VCaP (cell line): Measurements from ENCODE around the gene PHYH.

Experiments used
- H3K27ac ChIP-seq: fragments of 450-650 bp; 2 replicates; pipeline ENCODE4 v1.5.1; 2017
- TF ChIP-seq, protein P1 (sequence below): fragments of 450-650 bp; conservative IDR thresholded peaks from 2 replicates; pipeline ENCODE4 v1.5.1; 2017; ENCODE audit warnings: mild to moderate bottlenecking, moderate library complexity

Gene PHYH

GRCh38 chr10:13268310-13268709 is 31.6 kb downstream of the PHYH start:
- no peak overlapping the region for H3K27ac ChIP-seq
- TF ChIP-seq, protein P1, sequence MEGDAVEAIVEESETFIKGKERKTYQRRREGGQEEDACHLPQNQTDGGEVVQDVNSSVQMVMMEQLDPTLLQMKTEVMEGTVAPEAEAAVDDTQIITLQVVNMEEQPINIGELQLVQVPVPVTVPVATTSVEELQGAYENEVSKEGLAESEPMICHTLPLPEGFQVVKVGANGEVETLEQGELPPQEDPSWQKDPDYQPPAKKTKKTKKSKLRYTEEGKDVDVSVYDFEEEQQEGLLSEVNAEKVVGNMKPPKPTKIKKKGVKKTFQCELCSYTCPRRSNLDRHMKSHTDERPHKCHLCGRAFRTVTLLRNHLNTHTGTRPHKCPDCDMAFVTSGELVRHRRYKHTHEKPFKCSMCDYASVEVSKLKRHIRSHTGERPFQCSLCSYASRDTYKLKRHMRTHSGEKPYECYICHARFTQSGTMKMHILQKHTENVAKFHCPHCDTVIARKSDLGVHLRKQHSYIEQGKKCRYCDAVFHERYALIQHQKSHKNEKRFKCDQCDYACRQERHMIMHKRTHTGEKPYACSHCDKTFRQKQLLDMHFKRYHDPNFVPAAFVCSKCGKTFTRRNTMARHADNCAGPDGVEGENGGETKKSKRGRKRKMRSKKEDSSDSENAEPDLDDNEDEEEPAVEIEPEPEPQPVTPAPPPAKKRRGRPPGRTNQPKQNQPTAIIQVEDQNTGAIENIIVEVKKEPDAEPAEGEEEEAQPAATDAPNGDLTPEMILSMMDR, result no peak

DNA sequence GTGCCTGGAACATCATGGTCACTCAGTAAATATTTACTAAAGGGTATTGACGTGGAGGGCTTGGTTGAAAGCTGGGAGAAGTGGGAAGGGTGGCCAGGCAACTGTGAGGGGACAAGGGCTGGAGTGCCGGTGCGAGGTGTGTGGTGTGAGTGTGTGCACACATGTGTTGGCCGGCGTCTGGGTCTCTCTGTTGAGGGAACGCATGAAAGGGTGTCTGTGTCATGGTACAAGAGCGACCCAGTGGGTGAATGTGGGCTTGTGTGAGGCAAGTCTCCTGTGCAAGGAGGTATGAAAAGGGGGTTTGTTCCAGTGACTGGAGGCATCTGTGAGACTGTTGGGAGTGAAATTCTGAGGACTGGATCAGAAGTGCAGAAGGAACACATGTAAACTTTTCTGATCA is 36.3 kb downstream of the PHYH start:
- no peak overlapping the region for H3K27ac ChIP-seq
- TF ChIP-seq, protein P1, result no peak

DNA sequence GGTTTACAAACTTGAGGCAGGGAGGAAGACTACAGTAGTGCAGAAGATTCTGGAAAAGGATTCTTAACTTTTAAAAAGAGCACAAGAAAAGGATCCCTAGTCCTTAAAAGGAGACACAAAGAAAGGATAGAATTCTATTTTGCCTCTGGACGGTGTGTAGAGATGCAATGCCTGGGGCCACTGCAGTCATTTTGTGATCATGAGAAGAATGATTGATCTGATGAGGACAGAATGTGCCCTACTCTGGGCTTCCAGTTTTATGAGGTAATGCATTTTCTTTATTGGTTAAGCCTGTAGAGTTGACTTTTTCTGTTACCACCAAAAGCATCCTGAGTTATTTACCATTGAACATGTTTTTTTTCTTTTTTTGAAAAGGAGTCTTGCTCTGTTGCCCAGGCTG is 37.4 kb downstream of the PHYH start:
- TF ChIP-seq, protein P1, result no peak

GRCh38 chr10:13257621-13258140 is 42.2 kb downstream of the PHYH start:
- H3K27ac ChIP-seq, result no peak overlapping the region
- TF ChIP-seq, protein P1, result no peak

More for the DNA sequence above, 37.4 kb downstream of the PHYH start:
- no peak overlapping the region for H3K27ac ChIP-seq

GRCh38 chr10:13256627-13257026 is 43.2 kb downstream of the PHYH start:
- TF ChIP-seq, protein P1, result no peak

DNA sequence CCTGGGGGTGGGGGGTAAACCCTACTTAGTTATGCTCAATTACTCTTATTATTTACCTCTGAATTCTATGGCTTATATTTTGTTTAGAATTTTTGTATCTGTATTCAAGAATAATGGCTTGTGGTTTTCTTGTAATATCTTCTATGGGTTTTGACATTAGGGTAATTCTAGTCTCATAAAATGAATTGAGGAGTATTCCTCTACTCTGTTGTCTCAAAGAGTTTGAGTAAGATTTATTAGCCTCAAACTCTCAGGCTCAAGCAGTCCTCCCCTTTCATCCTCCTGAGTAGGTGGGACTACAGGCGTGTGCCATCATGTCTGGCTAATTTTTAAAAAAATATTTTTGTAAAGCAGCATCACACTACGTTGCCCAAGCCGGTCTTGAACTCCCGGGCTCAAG is 46.1 kb downstream of the PHYH start:
- TF ChIP-seq, protein P1, result no peak
- H3K27ac ChIP-seq, result no peak overlapping the region

More at GRCh38 chr10:13256627-13257026, 43.2 kb downstream of the PHYH start:
- H3K27ac ChIP-seq, result no peak overlapping the region

- TF ChIP-seq, protein P1, result no peak
- no peak overlapping the region for H3K27ac ChIP-seq
Measured at GRCh38 chr10:13247784-13248183, 52.1 kb downstream of the PHYH start.
